ENCODE data around the gene NNAT. TPM values are rescaled to one million over a fixed set of nuclear protein-coding genes. Genes with fewer than 3 reads are reported as not detected.

Gene NNAT
- total RNA-seq, 1 donor from 2014 or later: 8.3 TPM

DNA sequence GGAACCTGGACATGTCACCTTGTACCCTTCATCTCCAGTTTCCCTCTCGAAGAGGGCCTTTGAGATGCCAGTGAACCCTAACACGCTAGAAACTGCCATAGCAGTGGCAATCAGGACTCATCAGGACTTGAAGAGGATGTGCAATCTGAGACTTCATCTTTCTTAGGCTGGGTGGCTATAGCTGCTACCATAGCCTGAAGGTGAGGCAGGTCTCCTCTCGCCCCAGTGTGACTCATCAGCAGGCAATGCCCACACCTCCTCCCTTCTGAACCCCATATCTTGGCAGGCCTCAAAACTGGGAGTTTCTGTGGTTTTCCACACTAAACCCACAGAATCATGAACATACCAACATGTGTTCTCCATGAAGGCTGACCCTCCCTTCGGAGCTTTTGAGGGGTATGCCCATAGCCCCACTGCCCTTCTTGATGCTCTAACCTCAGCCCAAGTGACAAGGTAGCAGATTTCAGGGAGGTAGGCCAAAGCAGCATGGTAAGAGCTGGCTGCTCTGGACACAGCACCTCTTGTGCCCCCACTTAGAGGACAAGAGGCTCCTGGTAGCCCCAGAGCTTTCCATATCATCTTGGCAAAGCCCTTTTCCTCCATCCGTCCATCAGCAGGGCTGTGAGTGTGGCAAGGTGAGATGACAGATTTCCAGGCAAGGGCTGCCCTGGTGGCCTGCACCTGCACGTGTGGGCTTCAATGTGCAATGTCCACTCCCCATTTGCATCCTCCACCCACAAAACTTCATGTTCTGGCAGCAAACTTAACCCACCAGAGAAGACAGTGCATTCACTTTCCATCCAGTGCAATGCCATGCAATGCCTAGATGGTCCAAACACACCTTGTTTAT lies 4.0 kb downstream of the NNAT start:
- no peak for DNase-seq (ENCODE audit: extremely low spot score in 2 of 2)
- peak overlapping the region; percentile 91 for H3K27ac ChIP-seq
- intact Hi-C loops (cut with DNase I): no loop called here

DNA sequence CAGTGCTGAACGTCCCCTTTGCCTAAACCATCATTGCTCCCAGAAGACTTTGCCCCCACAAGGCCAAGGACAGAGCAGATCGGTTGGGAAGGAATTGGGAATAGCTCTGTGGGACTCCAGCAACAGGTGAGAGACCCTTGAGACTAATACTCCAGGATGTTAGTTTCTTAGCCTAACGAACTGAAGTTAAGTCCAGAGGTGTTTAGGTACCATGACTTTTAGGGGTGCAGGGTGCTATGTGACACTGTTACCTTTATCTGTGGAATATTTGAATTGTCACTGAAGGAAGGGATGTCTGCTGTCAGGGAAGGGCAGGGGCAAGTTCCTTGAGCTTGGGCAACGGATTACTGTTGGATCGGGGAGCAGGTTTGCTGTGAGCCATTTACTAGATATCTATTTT lies 4.8 kb downstream of the NNAT start:
- no peaks in the 10 kb centered on the region for H3K36me3 ChIP-seq
- peak overlapping the region; percentile 88 to 96 for H3K4me3 ChIP-seq
- H3K27me3 ChIP-seq: no peaks in the 10 kb centered on the region
- H3K27ac ChIP-seq: peak overlapping the region; percentile 91
- no peak for DNase-seq (ENCODE audit: extremely low spot score in 2 of 2)
- H3K4me1 ChIP-seq: peaks cover 71% of the 10 kb centered on the region
- no peak for TF ChIP-seq POLR2A (IDR thresholded peaks at IDR 0.05)
- TF ChIP-seq POLR2AphosphoS5 (IDR thresholded peaks at IDR 0.05; ENCODE audit: insufficient read depth in 1 of 2, low read depth in 1 of 2): no peak
- TF ChIP-seq, protein P1, sequence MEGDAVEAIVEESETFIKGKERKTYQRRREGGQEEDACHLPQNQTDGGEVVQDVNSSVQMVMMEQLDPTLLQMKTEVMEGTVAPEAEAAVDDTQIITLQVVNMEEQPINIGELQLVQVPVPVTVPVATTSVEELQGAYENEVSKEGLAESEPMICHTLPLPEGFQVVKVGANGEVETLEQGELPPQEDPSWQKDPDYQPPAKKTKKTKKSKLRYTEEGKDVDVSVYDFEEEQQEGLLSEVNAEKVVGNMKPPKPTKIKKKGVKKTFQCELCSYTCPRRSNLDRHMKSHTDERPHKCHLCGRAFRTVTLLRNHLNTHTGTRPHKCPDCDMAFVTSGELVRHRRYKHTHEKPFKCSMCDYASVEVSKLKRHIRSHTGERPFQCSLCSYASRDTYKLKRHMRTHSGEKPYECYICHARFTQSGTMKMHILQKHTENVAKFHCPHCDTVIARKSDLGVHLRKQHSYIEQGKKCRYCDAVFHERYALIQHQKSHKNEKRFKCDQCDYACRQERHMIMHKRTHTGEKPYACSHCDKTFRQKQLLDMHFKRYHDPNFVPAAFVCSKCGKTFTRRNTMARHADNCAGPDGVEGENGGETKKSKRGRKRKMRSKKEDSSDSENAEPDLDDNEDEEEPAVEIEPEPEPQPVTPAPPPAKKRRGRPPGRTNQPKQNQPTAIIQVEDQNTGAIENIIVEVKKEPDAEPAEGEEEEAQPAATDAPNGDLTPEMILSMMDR (IDR thresholded peaks at IDR 0.05): no peak
- H3K9me3 ChIP-seq: no peaks in the 10 kb centered on the region
- intact Hi-C loops (cut with DNase I): no loop called here

More for the DNA sequence above, 4.0 kb downstream of the NNAT start:
- H3K27me3 ChIP-seq: no peaks in the 10 kb centered on the region
- no peaks in the 10 kb centered on the region for H3K36me3 ChIP-seq
- H3K4me1 ChIP-seq: peaks cover 79% of the 10 kb centered on the region
- no peaks in the 10 kb centered on the region for H3K9me3 ChIP-seq
- TF ChIP-seq POLR2AphosphoS5 (IDR thresholded peaks at IDR 0.05; ENCODE audit: insufficient read depth in 1 of 2, low read depth in 1 of 2): no peak
- TF ChIP-seq POLR2A (IDR thresholded peaks at IDR 0.05): no peak
- TF ChIP-seq, protein P1 (IDR thresholded peaks at IDR 0.05): no peak
- H3K4me3 ChIP-seq: peak overlapping the region; percentile 88 to 96

DNA sequence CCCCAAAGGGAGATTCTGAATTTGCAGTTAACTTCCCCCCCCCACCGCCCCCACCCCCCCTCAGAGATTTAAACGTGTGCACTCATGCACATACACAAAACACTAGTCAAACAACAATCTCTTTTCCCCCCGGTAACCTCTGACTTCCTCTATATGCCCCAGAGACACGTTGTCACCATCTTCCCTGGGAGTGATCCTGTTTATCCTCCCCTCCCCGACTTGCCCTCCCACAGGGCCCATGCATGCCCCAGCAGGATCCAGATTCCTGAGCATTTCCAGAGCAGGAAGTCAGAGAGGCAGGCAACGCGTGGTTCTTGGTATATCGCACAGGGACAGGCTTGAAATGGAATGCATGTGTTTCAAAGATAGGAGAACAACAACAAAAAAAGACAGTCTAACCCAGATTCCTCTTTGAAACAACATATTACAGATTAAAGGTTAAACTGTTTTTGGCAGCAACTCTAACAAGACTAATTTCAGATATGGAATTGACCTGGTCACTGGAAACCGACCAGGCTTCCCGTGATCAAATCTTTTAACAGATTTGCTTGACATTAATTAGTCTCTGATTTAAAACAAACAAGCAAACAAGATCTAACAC lies 5.3 kb downstream of the NNAT start:
- H3K9me3 ChIP-seq: no peaks in the 10 kb centered on the region
- TF ChIP-seq POLR2AphosphoS5 (IDR thresholded peaks at IDR 0.05; ENCODE audit: insufficient read depth in 1 of 2, low read depth in 1 of 2) (peak in 1 of 2 donors; percentile 56), POLR2A (IDR thresholded peaks at IDR 0.05) (no peak)
- TF ChIP-seq, protein P1 (IDR thresholded peaks at IDR 0.05): no peak
- H3K27me3 ChIP-seq: no peaks in the 10 kb centered on the region
- no peak for DNase-seq (ENCODE audit: extremely low spot score in 2 of 2)
- peak overlapping the region; percentile 88 to 96 for H3K4me3 ChIP-seq
- intact Hi-C loops (cut with DNase I): no loop called here
- H3K27ac ChIP-seq: peak overlapping the region; percentile 91
- H3K4me1 ChIP-seq: peaks cover 66% of the 10 kb centered on the region
- no peaks in the 10 kb centered on the region for H3K36me3 ChIP-seq

DNA sequence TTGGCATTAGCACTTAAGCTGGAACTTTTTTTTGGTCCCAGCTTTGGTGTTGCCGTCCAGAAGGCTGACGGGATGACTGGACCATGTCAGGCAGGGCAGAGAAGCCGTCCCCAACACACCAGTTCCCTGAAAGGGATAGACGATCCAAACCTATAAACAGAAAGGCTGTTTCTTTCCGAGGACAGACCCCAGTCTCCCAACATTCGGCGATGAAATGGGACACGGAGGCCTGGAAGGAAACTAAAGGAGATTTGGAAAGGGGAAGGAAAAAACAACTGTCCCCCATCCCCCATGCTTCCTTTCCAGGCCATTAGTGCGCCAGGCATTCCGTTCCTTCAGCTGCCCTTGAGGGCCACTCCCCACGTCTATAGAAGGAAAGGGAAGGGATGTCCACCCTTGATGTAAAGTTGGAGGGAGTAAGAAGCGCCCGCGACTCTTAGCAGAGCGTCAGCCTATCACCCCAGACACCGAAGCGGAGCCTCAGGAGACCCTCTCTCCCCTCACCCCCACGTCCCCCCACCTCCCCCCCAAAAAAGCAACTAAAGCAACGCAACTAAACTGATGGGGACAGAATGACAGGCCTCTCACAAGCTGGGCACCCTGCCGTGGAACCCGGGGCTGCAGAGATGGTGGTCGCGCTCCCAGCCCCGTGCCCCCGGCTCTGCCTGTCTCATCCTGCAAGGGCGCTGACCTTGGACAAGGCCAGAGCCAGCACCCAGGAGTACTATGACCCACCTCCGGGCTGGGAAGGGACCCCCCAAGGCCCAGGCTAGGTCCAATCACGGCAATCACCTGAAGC lies 6.0 kb downstream of the NNAT start:
- Histone ChIP-seq H3K9me3 (no peaks in the 10 kb centered on the region), H3K4me3 (peak overlapping the region; percentile 88 to 96), H3K36me3 (no peaks in the 10 kb centered on the region), H3K27me3 (no peaks in the 10 kb centered on the region), H3K4me1 (peaks cover 61% of the 10 kb centered on the region), H3K27ac (peak overlapping the region; percentile 91)
- DNase-seq (ENCODE audit: extremely low spot score in 2 of 2): no peak
- intact Hi-C loops (cut with DNase I): no loop called here
- no peak for TF ChIP-seq POLR2A (IDR thresholded peaks at IDR 0.05)
- TF ChIP-seq POLR2AphosphoS5 (IDR thresholded peaks at IDR 0.05; ENCODE audit: insufficient read depth in 1 of 2, low read depth in 1 of 2): no peak
- TF ChIP-seq, protein P1 (IDR thresholded peaks at IDR 0.05): no peak
